NCI-H510A treated with DMSO at 0.1 percent for 48 hours (cell line): Measurements from ENCODE around the gene ESPN.

Experiments
- DNase-seq: peaks from one replicate; lab custom pipeline; 2025; lab: John Stamatoyannopoulos, UW

Gene ESPN

DNA sequence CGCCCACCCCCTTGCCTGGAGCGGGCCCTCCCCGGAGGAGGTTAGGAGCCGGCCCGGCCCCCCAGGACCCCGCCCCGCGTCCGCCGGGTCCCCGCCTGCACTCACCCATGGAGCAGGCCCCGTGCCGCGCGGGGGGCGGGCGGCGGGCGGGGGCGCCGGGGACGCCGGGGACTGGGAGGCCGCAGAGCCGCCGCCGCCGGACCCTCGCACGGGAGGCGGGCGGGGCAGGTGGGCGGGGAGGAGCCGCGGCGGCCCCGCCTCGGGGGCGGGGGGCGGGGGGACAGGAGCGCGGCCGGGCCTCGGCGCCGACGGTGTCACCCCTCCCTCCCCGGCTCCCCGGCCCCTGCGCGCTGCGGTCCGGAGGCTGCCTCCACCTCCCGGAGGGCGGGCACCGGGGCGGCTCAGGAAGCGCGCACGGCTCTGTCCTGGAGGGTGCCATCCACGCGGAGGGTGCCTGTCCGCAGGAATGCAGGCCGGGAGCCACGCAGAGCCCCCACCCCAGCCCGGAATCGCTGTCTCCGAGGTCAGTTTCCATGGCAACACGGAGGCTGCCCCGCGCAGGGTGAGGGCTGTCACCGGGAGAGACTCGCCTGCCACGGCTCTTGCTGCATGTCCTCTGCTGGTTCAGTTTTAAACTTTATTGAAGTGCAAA, 72.8 kb downstream of the ESPN start:
- peak; percentile 80 for DNase-seq

DNA sequence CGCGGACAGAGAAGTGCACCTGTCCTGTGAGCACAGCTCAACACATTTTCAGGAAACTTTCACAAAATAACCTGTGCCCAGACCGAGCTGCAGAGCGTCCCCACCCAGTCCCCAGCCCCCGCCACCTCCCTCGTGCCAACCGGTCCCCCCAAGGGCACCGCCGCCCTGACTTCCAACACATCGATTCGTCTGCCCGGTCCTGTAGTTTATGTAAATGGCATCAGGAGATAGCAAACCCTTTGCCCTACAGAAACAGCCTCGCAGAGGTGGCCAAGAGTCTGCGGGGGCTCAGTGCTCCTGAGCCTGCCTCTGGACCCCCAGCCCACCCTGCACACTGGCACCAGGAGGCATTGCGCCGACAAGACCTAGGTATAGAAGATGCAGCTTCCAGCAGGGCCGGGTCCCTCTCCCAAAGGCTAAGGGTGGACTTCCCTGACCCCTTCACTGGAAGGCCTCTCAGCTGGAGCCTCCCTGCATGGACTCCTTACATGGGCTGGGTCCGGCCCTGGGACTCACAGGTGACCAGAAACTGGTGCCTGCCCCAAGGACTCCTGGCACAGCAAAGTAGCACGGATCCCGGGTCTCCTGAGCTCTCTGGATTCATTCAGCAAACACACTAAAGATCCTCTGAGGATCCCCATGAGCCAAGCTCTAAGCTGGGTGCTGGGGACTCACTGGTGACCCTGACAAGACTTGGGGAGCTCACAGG, 73.4 kb downstream of the ESPN start:
- DNase-seq = no peak

DNA sequence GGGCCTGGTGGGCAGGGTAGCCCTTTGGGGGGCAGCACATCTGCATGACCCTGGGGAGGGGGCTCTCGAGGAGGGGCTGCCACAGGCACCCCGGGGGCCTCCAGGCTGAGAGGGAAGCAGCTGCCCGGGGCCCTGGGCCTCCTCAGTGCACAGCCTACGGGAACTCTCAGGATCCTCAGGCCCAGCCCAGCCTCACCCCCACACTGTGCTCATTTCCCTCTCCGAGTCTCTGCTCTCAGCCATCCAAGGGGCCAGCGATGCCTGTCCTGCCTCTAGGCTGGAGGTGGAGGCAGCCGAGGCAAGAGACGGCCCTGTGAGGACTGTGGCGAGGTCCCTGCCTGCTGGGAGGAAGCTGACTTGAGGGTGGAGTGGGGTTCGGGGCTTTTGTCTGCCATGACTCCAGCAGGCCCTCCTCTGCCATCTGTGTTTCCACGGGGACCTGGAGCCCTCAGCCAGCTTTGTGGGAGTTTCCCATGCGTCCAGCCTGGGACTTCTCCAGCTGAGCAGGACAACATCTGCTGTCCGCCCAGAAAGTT, 74.1 kb downstream of the ESPN start:
- DNase-seq = no peak

DNA sequence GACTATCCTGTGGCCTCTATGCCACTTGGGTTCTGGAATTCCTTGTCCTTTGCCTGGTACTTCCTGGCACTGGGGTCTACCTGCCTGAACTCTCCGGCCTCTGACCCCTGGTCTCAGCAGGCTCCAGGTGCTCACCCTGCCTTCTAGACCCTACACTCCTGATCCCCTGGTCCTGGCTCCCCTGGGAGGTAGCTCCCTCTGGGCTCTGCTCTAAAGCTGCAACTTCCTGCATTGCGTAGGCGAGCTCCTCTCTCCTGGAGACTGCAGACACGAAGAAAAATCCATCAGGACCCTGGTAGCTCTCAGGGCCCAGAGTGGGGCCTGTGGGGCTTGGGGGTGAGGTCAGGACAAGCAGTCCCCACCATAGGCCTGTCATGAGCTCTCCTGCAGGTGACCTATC, 74.7 kb downstream of the ESPN start:
- no peak for DNase-seq

DNA sequence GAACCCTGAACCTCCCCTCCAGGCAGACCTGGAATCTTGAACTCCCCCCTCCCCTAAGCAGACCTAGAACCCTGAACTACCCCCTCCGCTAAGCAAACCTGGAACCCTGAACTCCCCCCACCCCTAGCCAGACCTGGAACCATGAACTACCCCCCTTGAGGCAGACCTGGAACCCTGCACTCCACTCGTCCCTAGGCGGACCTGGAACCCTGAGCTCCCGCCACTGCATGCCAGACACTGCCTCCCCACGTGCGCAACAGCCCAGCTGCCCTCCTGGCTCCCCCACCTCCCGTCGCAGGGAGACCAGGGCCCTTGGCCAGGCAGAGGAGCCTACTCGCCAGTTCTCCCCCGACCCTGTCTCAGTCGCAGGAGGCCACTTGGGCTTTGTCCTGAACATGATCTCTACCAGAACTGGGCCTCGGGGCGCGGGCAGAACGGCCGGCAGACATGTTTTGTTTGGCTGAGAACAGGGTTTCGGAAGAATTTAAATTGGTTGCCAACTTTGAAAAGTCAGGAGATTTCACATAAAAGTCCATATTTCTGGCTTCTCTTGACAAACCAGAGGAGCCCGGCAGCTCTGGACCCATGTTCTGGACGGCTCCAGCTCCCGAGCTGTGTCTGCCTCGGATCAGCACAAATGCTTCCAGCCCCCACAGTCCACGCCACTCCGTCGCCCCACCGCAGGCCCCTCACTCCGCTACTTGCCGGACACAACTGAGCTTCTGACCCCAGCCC, 76.1 kb downstream of the ESPN start:
- DNase-seq = no peak

DNA sequence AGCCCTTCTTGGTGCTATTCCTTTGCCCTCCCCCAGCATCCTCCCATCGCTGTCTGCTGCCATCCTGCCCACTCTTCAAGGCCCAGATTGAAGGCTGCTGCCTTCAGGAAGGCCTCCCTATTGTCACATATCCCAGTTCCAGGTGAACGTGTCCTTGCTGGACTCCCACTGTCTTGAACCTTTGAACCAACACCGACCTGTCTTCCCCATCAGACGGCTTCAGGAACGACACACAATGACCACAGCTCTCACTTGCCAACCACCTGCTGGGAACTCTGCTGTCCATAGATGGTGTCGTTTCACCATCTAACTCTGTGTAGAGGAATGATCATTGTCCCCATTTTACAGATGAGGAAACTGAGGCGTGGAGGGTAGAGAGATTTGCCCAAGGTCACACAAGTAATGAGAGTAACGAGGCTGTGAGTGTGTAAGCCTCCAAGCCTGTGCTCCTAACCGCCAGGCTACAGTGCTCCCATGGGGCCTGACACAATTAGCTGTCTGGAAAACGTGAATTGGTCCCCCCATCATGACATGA, 76.8 kb downstream of the ESPN start:
- DNase-seq = no peak

DNA sequence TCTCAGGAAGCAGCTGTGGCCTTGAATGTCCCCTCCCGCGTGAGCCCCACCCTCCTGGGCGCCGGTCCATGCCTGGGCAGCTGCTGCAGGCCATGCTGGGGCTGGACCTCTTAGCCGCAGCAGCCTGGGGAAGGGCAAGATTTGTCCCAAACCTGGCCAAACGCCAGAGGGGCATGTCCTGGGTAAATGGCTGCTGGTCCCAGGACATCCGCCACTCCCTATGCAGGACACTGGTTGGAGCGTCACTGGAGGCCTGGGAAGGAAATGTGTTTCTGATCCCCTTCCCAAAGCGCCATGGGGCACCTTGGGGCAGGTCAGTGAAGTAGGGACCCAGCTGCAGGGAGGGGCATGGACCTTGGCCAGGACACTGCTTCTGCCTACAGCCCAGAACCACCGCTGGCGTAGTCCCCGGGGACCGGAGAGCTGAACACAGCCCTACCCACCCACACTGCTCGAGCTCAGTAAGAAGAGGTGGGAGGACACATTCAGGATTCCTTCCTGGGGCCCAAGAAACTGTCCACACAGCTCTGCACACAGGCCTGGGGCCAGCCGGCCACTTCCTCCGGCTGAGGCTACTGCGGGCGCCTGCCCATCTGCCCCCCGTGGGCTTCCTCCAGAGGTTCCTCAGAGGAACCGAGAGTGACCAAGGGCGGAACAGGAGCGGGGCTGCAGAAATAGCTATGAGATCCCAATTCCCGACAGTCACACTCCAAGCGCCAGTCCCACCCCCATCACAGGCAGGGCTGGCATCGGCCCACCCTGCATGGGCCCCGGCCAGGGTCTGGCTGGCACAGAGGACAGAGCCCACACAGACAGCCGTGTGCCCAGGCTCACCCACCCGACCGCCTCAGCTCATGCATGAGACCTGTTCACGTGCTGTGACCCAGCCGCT, 77.7 kb downstream of the ESPN start:
- DNase-seq = no peak

DNA sequence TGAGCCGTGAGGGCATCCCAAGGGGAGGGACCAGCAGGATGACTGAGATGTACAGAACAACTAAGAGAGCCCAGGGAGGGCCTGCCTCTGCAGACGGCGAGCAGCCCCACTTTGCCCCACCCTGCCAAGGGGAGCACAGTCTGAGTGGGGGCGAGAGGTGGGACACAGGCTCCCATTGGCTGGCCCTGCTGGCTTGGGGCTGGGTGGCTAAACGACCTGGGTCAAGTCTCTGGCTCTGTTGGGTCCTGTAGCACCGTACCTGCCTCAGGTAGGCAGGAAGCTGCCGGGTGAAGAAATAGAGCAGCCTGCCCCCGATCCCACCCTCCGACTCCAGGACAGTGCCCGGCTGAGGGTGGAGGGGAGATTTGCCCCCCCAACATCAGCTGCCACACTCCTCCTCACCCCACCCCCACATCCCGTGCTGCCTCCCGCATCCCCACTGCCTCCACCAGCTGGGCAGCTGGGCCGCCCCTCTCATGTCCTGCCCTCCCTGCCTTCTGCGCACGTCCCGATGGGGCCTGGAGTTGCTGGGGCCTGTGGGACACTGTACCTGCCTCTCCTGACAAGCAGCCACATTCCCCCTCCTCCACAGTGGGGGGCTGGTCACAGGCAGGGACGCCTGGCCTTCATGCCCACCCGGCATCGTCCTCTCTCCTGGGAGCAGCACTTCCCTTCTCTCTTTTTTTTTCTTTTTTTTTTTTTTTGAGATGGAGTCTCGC, 79.5 kb downstream of the ESPN start:
- DNase-seq = no peak

DNA sequence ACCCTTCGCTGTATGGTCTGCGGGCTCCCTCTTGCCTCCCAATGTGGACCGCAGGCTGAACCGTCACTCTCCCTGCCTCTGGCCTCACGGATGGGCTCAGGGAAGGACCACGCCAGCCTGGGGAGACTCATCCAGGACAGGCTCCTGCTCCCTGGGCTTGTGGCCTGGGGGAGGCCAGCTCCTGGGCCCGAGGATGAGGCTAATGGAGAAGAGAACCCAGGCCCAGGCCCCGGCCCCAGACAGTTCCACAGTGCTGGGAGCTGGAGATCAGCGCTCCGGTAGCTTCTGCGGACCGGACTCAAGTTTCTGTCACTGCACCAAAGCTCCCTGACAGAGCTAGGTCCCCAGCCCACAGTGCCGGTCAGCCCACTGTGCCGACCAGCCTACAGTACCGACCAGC, 80.3 kb downstream of the ESPN start:
- no peak for DNase-seq

DNA sequence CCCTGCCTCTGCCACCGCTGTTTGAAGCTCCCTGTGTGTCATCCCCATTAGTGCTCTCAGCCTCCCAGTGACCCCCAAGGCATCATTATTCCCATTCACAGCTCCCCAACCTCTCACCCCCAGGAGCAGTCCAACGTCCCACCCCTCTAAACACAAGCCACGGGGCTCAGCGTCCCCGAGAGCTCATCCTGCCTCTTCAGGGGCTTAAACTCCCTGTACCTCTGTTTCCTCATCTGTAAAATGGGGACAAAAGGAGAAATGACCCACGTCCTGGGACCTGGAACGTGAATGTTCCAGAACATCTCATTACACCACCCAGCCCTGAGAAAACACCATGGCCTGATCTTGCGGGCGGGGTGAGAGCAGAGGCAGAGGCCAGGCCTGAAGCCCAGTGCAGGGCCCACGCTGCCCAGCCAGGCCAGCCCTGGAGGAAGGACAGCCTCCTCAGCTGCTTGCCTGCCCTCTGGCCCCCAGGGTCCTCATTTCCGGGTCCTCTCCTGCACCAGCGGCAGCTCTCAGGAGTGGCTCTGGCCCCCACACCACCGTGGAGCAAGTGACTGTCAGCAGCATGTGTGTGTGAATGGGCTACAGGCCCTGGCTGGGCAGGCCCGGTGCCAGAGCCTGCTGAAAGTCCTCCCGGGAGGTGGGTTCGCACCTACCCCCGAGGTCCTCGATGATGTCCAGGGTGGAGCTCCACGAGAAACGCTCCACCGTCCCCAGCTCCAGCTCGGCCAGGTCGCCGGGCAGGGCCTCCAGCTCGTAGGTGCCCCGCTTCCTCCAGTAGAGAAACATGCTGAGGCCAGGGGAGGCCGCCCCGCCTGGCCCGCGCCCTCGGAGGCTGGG, 81.0 kb downstream of the ESPN start:
- no peak for DNase-seq

DNA sequence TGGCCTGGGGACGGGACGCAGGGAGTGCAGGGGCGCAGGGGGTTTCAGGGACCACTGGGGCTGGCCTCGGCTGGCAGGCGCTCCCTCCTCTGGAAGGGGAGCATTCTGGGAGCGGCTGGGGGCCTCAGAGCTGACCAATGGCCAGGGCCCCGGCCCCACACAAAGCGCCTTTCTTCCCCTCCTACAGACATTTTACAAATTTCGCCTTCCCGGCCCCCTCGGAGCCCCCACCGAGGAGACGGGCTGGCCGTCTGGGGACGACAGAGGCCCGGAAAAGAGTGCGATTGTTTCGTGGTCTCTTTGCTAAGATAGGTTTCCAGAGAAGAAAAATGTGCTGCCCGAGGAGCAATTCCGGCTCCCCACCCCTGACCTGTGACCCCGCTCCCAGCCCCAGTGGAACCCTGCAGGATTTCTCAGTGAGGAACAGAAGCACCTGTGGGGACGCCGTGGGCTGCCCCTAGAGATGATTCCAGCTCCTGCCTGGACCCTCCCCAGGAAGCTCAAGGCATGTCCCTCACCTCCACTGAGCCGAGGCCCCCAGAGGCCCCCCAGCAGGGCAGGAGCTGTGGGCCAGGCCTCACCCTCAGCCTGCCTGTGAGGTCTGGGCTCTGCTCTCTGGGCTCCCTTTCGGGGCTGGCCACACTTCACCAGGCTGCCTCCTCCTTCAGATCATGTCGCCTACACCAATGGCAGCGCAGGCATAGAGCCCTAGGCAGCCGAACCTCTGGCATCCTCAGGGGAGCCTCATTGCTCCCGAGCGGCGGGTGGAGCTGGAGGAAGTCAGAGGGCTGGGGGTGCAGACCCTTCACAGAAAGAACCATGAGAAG, 81.8 kb downstream of the ESPN start:
- no peak for DNase-seq

DNA sequence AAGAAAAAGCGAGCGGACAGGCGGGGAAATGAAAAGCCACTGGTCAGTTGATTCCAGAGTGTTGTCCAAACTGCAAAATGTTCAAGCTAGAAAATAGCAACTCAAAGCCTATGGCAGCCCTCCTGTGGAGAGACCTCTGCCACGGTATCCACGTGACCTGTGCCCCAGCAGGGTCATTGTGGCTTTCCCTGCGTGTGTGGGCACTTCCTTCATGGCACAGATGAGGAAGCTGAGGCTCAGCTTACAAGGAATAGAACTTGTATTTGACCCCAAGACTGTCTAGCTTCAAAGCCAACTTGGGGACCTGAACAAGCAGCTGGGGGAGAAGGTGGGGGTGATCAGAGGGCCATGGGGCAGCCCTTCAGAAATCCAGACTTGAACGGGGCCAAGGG, 82.5 kb downstream of the ESPN start:
- no peak for DNase-seq

DNA sequence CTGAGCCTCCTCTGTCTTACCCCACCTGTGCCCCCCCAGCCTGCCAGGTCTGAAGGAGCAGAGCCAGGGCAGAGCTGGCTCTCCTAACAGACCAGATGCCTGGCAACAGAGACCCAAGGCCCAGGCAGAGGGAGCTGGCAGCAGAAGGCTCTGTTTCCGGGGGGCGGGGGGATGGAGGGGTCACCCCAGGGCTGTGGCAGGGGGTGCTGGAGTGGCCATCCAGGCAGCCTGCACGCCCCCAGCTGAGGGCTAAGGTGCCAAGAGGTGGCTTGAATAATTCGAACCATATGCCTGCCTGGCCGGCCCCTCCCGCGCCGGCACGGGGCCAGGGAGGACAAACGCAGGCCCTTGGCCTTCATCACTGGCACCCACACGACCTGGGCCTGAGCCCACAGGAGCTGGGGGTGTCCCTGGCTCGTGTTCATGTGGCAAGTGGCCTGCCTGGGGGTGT, 82.9 kb downstream of the ESPN start:
- DNase-seq = no peak

DNA sequence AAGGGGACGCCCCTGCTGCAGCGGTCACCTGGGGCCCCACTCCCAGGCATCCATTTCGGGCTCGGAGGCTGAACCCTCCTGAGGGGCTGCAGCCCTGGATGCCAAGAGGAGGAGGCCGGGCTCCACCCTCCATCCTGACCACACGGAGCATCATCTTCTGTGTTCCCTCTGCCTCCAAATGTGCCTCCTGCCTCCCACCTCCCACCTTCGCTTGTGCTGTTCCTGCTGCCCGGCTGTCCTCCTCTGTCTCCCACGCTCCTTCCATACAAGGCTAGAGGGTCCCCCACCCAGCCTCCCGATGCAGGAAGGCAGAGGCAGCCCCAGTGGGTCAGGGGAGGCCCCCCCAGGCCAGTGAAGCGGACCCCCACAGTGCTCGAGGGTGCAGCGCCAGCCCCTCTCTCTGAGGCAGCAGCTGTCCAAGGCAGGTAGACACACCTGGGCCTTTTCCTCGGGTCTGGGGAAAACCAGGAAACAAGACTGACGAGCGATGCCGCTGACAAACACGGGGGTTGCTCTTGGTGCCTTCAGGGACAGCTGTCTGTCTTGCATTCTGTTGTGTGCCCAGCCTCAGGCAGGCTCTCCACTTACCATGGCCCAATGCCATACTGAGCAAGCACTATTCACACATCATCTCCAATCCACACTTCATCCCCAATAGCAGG, 83.7 kb downstream of the ESPN start:
- DNase-seq = no peak

DNA sequence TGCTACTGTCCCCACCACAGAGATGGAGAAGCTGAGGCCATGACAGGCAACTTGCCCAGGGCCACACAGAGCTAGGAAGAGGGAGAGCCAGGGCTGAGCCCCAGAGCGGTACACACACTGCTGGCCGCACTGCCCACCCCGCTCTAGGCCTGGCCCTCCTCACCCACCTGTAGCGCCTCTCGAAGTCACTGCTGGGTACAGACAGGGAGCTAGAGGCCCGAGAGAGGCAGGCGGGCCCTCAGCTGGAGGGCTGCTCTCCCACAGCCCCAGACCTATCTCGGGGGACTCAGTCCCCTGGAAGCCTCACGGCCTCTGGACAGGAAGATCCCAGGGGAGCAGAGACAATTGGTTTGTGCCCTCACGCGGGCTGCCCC, 84.2 kb downstream of the ESPN start:
- no peak for DNase-seq

DNA sequence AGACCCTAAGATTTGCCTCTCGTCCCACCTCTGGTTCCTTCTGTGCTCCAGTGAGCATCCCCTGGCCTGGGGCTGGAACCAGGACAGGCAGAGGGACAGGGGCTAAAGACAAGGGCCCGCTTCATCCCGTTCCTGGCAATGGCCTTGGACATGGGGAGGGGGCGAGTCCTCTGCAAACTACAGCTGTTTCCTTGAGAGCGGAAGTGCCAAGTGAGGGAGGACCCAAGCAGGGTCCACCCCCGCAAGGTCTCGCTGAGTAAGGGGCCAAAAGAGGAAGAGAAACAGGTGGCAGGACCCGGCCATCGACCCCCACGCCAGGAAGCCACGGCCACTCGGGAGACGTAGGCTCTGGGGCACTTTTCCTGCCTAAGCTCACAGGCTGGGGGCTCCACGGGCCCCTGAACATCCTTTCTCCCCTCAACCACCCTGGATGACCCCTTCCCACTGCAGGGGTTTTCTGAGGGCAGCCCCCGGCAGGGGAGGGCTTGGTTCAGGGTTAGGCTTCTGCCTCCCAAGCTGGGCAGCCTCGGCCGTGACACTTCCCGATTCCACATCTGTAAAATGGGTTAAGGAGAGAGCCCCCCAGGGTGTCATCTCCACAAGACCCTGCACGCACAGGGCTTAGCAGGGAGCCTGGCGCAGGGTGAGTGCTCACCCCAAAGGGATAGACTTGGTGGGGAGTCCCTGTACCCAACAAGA, 84.8 kb downstream of the ESPN start:
- no peak for DNase-seq

DNA sequence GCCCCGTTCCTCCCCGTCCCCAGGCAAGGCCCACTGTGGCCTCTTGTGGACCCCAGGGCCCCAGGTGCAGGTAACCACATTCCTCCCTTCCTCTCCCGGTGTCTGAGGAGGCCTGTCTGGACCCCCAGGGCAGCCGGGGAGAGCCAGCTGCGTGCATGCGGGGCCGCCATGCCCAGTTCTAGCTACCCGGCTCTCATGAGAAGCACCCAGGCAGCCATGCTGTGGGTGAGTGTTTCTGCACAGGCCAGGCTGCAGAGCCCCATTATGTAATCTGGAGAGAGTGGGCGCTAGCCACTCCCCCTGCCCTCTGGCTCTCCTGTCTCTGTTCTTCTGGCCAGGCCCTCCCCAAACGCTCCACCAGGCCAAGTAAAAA, 85.3 kb downstream of the ESPN start:
- no peak for DNase-seq

DNA sequence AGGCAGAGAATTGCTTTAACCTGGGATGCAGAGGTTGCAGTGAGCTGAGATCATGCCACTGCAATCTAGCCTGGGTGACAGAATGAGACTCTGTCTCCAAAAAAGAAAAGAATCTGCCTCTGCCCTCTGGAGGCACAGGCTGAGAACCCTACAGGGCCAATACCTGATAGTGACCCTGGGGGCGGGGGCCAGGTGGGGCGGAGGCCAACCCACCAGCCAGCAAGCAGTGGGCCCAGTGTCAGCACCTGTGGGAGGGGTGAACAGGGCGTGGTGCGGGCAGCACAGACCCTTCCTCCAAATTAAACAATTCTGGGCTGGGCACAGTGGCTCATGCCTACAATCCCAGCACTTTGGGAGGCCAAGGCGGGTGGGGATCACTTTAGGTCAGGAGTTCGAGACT, 85.9 kb downstream of the ESPN start:
- no peak for DNase-seq
